SU-DHL-6 (cell line): Measurements from ENCODE around the gene PDXP.
A peak's percentile ranks its signal among the peaks of the same experiment; 100 is the strongest.

Experiments
- H2AFZ ChIP-seq: fragments of 200-600 bp; sonication (generic); 2 replicates; pipeline ENCODE4 v1.6.1; 2014; ENCODE audit warnings: low read depth, mild to moderate bottlenecking, moderate library complexity, mixed read lengths, antibody characterized with exemption, low read length; ENCODE audit not compliant: severe bottlenecking
- H3F3A ChIP-seq: fragments of 200-600 bp; shearing (Covaris generic); 2 replicates; pipeline ENCODE4 v1.6.0; 2016; ENCODE audit warnings: antibody characterized with exemption, mild to moderate bottlenecking; ENCODE audit not compliant: insufficient read depth
- H3K27ac ChIP-seq: fragments of 200-600 bp; sonication (generic); 2 replicates; pipeline ENCODE4 v1.5.1; 2016; ENCODE audit warnings: low read depth, mild to moderate bottlenecking, low read length, moderate library complexity, mixed read lengths
- H3K27me3 ChIP-seq: fragments of 200-600 bp; sonication (generic), shearing (Covaris generic); 2 replicates; pipeline ENCODE4 v1.6.0; 2014; ENCODE audit warnings: mild to moderate bottlenecking, low read length
- H3K36me3 ChIP-seq: fragments of 200-600 bp; sonication (generic); 2 replicates; pipeline ENCODE4 v1.6.1; 2014; ENCODE audit warnings: mild to moderate bottlenecking, low read length, mixed read lengths
- H3K4me2 ChIP-seq: fragments of 300-600, 200-600 bp; shearing (Covaris generic), sonication (generic); 2 replicates; pipeline ENCODE4 v1.6.0; 2014; ENCODE audit warnings: low read length, low read depth, mild to moderate bottlenecking; ENCODE audit not compliant: poor library complexity, severe bottlenecking
- H3K4me3 ChIP-seq: fragments of 200-600 bp; sonication (generic); 2 replicates; pipeline ENCODE4 v1.5.1; 2014; ENCODE audit warnings: antibody characterized with exemption, low read length, mild to moderate bottlenecking, mixed read lengths; ENCODE audit not compliant: insufficient read depth, poor library complexity, severe bottlenecking
- H3K79me2 ChIP-seq: fragments of 200-600 bp; sonication (generic); 2 replicates; pipeline ENCODE4 v1.6.1; 2014; ENCODE audit warnings: mild to moderate bottlenecking, low read length, moderate library complexity; ENCODE audit not compliant: insufficient read depth
- H3K9ac ChIP-seq: fragments of 200-600 bp; sonication (generic); 2 replicates; pipeline ENCODE4 v1.7.0; 2014; ENCODE audit warnings: mild to moderate bottlenecking, low read length
- H3K9me2 ChIP-seq: fragments of 200-600 bp; sonication (generic); replicated peaks from 2 replicates; pipeline ENCODE4 v1.6.1; 2014; ENCODE audit warnings: low read length; ENCODE audit not compliant: insufficient read depth
- H3K9me3 ChIP-seq: fragments of 200-600 bp; sonication (generic); 2 replicates; pipeline ENCODE4 v1.6.1; 2014; ENCODE audit warnings: low read length, mixed read lengths; ENCODE audit not compliant: insufficient read depth
- H4K20me1 ChIP-seq: fragments of 200-600 bp; sonication (generic); 2 replicates; pipeline ENCODE4 v1.6.1; 2014; ENCODE audit warnings: low read depth, mild to moderate bottlenecking, antibody characterized with exemption, low read length, moderate library complexity, mixed read lengths
- CTCF ChIP-seq: fragments of 200-600 bp; sonication (generic); IDR thresholded peaks from one replicate; pipeline ENCODE4 v1.5.1; 2017; ENCODE audit warnings: antibody characterized with exemption, mild to moderate bottlenecking, low read length, moderate library complexity; ENCODE audit not compliant: insufficient read depth, poor library complexity, severe bottlenecking
- EZH2phosphoT487 ChIP-seq: fragments of 200-600 bp; sonication (generic), shearing (Covaris generic); conservative IDR thresholded peaks from 2 replicates; pipeline ENCODE4 v1.6.1; 2018; ENCODE audit warnings: mild to moderate bottlenecking, antibody characterized with exemption, low read length, moderate library complexity, mixed read lengths

Gene PDXP

GRCh38 chr22:37662039-37662438 is 3.5 kb downstream of the PDXP start:
- H3K36me3 ChIP-seq: no peaks in the 10 kb centered on the region
- peak overlapping the region; percentile 47 for H3K27ac ChIP-seq
- H3K9me2 ChIP-seq: no peaks in the 10 kb centered on the region
- no peak for TF ChIP-seq CTCF
- no peak for TF ChIP-seq EZH2phosphoT487
- peak overlapping the region; percentile 19; the same call in 1 of the 2 replicates for H3K9ac ChIP-seq
- no peaks in the 10 kb centered on the region for H3K9me3 ChIP-seq
- peaks cover 67% of the 10 kb centered on the region for H3K79me2 ChIP-seq
- peaks cover 3% of the 10 kb centered on the region; the same call in 1 of the 2 replicates for H4K20me1 ChIP-seq
- H3K4me2 ChIP-seq: peak overlapping the region; percentile 94
- H3F3A ChIP-seq: peaks cover 20% of the 10 kb centered on the region
- H3K4me3 ChIP-seq: no peak overlapping the region
- H2AFZ ChIP-seq: no peak overlapping the region
- no peaks in the 10 kb centered on the region for H3K27me3 ChIP-seq

GRCh38 chr22:37663521-37664140 is 5.1 kb downstream of the PDXP start:
- H3K4me2 ChIP-seq: peak overlapping the region; percentile 10
- no peaks in the 10 kb centered on the region for H3K9me3 ChIP-seq
- H2AFZ ChIP-seq: no peak overlapping the region
- H3K9ac ChIP-seq: no peak overlapping the region; the same call in 1 of the 2 replicates
- H3F3A ChIP-seq: peaks cover 20% of the 10 kb centered on the region
- H3K36me3 ChIP-seq: no peaks in the 10 kb centered on the region
- no peaks in the 10 kb centered on the region for H3K9me2 ChIP-seq
- H3K79me2 ChIP-seq: peaks cover 67% of the 10 kb centered on the region
- H3K27ac ChIP-seq: peak overlapping the region; percentile 44
- H3K4me3 ChIP-seq: no peak overlapping the region
- no peaks in the 10 kb centered on the region for H3K27me3 ChIP-seq
- no peak for TF ChIP-seq CTCF
- no peak for TF ChIP-seq EZH2phosphoT487
- peaks cover 3% of the 10 kb centered on the region; the same call in 1 of the 2 replicates for H4K20me1 ChIP-seq

- Histone ChIP-seq H3F3A (peaks cover 20% of the 10 kb centered on the region), H3K9me2 (no peaks in the 10 kb centered on the region), H2AFZ (no peak overlapping the region), H3K36me3 (no peaks in the 10 kb centered on the region), H3K9me3 (no peaks in the 10 kb centered on the region), H3K4me3 (no peak overlapping the region), H3K9ac (no peak overlapping the region), H3K4me2 (no peak overlapping the region), H4K20me1 (peaks cover 3% of the 10 kb centered on the region; the same call in 1 of the 2 replicates), H3K27me3 (no peaks in the 10 kb centered on the region), H3K27ac (no peak overlapping the region), H3K79me2 (peaks cover 63% of the 10 kb centered on the region)
- TF ChIP-seq EZH2phosphoT487 (no peak), CTCF (no peak)
Measured at GRCh38 chr22:37664249-37665101, 6.0 kb downstream of the PDXP start.
